Stimulated activated CD4-positive, alpha-beta T cell treated with anti-CD3 and anti-CD28 coated beads, Interleukin-4, amount 100 ng/mL, for 48 hours (primary cell): ENCODE results near the gene EFEMP2.

Experiments
- DNase-seq, 2 donors: peaks; one replicate each; pipeline ENCODE4 v3.0.0-alpha.2; 2020; ENCODE audit warnings: low read depth in 2 of 2

EFEMP2 gene

GRCh38 chr11:65885231-65885630 is 12.6 kb upstream of the EFEMP2 start:
- no peak for DNase-seq

GRCh38 chr11:65884716-65885092 is 12.1 kb upstream of the EFEMP2 start:
- DNase-seq: peak; percentile 71 to 74

DNA sequence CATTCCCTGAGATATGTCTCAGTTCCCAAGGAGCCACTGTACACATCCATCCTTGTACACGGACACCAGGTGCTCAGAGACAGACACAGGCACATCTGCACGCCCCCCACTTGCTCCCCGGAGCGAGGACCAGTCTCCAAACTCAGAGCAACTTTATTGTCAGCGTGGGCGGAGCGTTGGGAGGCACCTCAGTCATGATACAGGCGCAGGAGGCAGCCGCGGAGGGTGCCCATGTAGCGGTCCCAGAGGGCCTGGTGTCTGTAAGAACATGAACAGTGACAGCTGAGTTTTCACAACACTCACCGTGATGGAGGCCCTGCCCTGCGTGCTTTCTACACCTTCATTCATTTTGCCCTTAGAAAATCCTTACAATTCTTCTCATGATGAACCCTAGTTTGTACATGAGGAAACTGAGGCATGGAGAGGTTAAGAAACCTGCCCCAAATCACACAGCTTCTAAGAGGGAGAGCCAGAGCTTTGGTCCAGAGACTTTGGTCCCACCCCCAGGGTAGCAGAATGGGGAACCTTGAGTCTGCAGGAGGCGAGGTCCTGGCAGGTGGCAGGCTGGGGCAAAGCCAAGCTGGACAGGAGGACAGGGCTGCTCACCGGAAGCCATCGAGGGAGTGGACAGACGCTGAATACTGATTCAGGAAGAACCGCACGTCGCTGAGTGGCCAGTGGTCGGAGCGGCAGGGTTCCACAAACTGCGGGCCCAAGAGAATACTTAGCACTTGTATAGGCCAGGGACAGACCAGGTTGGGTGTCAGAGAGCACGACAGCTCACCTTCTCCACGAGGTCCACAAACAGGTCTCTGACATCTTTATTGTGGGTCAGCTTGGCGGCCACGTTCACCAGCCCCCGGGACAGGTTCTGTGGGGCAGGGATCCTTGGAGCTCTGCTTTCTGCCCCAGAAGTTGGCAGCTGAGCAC is 11.5 kb upstream of the EFEMP2 start:
- DNase-seq: no peak

DNA sequence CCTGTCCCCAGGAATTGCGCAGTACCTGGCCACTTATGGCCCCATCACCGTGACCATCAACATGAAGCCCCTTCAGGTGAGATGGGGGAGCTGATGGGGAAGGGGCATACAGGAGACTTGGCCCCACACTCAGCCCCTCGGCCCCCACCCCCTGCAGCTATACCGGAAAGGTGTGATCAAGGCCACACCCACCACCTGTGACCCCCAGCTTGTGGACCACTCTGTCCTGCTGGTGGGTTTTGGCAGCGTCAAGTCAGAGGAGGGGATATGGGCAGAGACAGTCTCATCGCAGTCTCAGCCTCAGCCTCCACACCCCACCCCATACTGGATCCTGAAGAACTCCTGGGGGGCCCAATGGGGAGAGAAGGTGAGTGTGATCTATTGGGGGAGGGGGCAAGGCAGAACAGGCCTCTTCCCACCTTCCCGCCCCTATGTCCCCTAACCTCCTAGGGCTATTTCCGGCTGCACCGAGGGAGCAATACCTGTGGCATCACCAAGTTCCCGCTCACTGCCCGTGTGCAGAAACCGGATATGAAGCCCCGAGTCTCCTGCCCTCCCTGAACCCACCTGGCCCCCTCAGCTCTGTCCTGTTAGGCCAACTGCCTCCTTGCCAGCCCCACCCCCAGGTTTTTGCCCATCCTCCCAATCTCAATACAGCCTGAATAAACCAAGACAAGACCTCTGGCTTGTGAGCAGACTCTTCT is 10.6 kb upstream of the EFEMP2 start:
- no peak for DNase-seq

GRCh38 chr11:65882120-65883057 is 9.8 kb upstream of the EFEMP2 start:
- no peak for DNase-seq

DNA sequence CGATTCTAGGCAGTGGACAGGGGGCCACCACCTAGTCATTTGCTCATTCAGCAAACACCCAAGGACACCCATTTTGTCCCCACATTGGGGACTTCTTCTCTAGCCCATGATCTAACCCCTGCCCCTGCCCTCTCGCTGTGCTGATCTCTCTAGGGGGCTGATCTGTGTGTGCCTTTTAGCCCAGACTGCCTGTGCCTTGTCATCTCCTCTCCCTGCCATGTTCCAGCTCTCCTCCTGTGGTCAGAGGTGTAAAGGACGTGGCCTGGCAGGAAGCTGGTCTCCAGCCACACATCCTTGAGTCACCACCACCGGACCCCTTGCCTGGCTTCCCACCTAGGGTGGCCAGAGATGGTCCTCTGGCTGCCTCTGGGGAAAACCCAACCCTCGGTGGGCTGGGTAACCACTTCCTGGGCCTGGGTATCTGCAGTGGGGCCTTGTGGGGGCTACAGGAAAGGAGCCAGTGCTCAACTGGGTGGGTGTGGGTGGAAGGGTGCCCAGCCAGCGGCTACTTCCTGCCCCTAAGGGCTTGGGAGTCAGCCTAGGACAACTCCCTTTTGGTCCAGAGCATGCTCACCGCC is 8.3 kb upstream of the EFEMP2 start:
- no peak for DNase-seq

- DNase-seq: no peak
These were observed 7.4 kb upstream of the EFEMP2 start for GRCh38 chr11:65880027-65880426.

DNA sequence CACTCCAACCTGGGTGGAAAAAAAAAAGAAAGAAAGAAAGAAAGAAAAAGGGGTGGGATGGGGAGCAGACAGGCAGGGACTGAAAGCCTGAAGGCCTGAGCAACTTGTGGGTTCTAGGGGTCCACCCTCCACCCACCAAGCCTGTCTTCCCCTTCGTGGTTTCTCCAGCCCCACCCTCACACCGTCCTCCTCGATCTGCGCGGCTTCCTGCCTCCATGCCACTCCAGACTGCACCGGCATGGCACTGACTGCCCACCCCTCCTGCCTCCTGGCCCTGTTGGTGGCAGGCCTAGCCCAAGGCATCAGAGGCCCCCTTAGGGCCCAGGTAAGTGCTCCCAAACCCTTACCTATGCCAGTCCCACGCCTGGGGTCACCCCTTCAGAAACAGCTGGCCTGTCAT is 7.0 kb upstream of the EFEMP2 start, which contains the start of gene CTSW:
Gene CTSW, plus strand, starts transcription at position 221 of the 400 bp plus-strand sequence. Its CDS starts 18 bp downstream, at position 239.
- DNase-seq: no peak

DNA sequence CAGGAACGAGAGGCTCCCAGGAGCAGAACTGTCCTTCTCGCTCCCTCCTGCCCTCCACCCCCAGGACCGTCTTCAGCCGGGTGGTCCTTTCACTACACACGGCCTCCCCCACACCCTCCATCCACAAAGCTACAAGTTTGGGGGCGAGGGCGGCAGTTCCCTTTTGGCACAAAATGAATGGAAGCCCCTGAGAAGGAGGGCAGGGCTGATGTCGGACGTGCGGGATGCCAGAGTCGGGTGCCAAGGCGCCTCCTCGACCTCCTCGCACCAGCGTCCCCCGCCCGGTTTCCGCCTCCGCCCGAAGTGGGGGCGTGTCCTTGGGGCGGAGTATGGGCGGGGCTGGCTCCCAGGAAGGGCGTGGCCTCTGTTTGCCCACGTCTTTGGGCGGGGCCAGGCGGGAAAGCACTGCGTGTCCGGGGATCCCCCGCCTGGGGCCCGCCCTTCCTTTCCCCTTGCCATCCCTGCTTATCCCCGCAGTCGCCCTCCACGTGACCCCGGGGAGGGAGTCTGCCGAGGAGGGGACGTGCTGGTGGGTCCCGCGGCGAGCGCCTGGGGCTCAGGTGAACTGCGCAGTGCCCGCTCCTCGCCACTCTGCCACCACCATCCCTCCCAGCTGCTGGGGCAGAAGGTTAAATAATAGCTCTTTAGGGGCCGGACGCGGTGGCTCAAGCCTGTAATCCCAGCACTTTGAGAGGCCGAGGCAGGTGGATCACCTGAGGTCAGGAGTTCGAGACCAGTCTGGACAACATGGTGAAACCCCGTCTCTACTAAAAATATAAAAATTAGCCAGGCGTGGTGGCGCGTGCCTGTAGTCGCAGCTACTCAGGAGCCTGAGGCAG is 937 bp upstream of the EFEMP2 start:
- peak; percentile 92 to 98 for DNase-seq

GRCh38 chr11:65871811-65872548 is 620 bp downstream of the EFEMP2 start:
- no peak for DNase-seq

DNA sequence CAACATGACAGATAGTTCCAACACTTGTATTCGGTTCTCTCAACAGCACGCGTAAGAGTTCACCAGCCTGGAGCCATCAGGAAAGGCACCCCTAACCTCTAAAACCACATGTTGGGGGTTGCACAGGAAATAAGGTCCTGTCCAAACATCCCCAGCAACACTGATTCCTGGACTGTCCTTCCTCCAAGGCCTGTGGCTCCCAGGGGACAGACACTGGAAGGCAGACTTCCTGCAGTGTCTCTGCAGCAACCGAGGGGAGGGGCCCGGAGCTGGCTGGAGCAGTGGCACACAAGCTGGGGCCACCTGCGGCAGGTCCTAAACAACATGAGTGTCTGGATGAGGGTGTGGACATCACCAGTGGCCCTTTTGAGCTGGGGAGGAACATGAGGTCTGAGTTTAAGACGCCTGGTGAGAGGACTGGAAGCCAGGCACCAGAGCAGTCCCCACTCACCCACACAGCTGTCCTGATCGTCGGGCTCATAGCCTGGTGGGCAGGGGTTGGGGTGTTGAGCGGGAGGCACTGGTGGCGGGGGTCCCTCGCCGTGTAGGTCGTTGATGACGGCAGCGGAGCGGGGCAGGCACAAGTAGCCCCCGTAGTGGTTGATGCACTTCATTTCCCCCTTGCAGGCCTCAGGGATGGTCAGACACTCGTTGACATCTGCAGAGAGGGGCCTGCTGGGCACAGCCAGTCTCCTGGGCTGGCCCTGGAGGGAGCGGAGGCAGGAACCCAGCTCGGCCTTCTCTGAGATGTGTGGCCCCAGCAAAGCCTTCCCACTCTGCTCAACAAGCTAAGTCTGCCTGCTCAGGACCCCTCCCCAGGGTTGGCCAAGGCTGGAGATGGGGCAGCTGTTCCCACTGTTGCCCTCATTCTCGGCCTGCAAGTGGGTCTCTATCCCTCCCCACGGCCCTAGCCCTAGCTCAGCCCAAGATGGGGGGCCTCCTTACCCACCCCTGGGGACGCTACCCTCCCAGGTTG is 1.6 kb downstream of the EFEMP2 start:
- DNase-seq: no peak

GRCh38 chr11:65870307-65870658 is 2.3 kb downstream of the EFEMP2 start:
- DNase-seq: no peak

DNA sequence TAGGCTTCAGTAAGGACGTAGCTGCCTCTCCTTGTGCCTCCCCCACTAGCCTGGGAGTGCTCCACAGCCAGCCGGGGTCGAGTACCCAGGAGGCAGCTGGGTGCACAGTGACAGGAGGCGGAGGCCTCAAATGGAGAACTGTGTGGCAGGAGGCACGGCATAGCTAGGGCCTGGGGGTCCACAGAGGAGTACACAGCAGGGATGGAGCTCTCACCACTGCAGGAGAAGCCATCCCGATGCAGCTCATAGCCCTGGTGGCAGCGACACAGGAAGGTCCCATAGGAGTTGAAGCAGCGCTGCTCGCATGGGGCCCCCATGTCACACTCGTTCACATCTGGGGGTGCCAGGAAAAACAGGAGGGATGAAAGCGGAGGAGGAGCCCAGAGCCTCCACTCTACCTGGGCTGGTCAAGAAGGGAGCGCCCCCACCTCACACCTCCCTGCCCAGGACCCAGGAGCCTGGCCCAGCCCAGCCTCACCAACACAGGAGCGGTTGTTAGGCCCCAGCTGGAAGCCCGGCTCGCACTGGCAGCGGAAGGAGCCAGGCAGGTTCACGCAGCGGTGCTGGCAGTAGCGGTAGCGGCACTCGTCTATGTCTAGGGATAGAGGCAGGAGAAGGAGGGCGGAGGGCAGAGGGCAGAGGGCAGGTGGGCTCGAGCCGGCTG is 2.8 kb downstream of the EFEMP2 start:
- no peak for DNase-seq

DNA sequence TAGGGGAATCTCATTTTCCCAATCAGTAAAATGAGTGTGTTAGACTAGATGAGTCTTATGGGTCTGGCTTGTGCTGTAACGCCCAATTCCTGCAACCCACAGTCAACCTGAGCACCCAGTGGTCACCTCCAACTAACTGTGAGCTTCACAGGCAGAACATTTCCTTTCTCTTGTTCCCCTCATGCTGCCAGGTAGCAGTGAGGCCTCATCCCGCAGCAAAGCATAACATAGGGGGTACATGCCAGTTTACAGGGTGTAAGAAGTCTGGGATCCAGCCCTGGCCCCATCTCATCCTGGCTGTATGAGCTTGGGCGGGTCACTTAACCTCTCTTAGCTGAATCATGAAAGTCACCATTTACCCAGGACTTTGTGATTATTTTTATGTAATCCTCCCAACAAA is 3.7 kb downstream of the EFEMP2 start:
- DNase-seq: no peak

DNA sequence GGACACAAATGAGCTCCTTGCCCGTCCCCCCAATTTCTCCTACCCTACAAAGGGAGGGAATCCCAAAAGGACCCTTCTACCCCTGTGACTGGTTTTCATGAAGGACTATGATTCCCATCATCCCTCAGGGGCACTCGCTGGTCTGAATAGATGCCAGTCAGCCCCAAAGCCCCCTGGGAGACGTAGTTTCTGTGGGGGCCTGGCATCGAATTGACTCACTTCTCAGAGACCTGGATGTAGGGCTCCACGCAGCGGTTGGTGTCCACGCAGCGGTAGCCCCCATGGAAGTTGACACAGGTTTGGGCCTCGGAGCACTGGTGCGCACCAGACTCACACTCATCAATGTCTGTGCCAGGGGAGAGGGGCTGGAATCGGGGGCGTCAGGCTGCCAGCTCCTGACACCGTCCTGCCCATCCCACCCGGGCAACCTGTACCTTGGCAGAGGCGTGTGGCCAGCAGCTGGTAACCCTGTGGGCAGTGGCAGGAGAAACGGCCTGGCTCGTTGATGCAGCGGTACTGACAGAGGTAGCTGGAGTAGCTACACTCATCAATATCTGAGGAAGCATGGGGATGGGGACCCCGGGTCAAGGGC is 4.4 kb downstream of the EFEMP2 start:
- DNase-seq: no peak

DNA sequence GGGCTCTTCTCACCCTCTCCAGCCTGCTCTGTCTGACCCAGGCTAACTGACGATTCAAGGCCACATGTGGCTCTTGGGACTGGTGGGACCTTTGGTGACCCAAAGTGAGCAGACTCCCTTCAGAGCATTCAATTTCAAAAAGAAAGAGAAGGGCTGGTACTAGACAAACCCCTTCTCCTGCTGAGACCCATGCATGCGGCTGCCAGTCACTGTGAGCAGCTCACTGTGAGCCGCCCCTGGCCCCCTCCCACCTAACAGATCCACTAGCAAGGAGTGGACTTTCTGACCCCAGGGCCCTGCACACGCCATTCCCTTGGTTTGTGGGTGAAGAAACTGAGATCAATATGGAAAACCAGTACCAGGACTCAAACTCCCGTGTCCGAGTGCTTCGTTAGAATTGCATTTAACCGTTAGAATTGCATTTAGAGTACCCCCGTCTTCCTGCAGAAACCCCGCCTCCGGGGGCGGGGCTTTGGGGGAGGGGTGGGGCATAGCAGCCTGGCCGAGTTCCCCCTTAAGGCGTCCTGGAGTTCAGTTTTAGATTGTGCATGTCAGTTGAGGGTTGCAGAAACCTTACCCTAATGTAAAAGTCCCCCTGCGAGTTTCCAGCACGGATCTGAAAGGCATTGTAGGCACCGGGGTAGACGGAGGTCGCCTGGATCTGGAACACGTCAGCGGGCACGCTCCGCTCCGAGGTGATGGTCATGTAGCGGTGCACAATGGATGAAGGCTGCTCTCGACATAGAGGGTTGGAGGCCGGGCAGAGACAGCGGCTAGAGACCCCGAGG is 5.1 kb downstream of the EFEMP2 start:
- no peak for DNase-seq
